ENCODE results near the gene TAOK3.

DNA sequence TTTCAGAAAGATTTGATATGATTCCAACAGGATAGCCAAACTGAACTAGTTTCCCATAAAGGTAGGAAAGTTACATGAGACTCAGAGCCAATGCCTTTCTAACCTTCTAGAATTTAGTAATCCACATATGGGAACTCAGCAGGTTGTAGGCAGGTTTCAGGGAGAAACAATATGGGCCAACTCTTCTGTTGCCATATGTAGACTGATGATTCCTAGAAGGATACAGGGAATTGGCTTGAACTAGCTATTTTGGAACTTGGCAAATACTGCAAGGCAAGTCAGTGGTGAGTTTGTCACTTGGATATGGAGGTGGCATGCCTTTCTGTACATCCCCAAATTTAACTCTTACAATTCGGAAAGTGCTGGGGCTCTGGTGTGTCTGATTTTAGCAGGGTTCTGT, 19.1 kb upstream of the TAOK3 start:
- TF ChIP-seq, protein P1, sequence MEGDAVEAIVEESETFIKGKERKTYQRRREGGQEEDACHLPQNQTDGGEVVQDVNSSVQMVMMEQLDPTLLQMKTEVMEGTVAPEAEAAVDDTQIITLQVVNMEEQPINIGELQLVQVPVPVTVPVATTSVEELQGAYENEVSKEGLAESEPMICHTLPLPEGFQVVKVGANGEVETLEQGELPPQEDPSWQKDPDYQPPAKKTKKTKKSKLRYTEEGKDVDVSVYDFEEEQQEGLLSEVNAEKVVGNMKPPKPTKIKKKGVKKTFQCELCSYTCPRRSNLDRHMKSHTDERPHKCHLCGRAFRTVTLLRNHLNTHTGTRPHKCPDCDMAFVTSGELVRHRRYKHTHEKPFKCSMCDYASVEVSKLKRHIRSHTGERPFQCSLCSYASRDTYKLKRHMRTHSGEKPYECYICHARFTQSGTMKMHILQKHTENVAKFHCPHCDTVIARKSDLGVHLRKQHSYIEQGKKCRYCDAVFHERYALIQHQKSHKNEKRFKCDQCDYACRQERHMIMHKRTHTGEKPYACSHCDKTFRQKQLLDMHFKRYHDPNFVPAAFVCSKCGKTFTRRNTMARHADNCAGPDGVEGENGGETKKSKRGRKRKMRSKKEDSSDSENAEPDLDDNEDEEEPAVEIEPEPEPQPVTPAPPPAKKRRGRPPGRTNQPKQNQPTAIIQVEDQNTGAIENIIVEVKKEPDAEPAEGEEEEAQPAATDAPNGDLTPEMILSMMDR (IDR thresholded peaks at IDR 0.05; ENCODE audit: low read depth, low read length) = no peak
- TF ChIP-seq EZH2phosphoT487 (IDR thresholded peaks at IDR 0.05; ENCODE audit: low read depth) = no peak
